ENCODE results near the gene PAMR1.
A peak's percentile ranks its signal among the peaks of the same experiment; 100 is the strongest.

PAMR1 gene

DNA sequence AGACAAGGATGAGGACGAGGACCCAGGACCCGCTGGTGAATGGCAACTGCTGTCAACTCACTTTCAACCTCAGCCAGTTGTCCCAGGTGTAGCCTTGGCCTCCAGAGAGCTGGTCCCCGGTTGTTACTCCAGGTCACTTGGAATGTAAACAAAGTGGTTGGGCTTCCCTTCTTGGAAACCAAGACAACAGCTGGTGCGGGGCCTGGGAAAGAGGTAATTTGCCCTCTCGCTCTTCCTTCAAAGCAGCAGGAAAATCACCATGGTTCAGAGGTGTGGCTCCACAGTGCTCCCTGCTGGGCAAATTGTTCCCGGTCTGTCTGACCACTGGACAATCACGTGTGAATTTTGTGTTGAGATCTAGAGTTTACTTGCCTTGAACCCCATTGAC lies 121.0 kb downstream of the PAMR1 start:
- no peak for TF ChIP-seq ZBTB7A (IDR thresholded peaks at IDR 0.05; ENCODE audit: low read depth)
- TF ChIP-seq RAD21 (IDR thresholded peaks at IDR 0.05; ENCODE audit: low read depth), result peak; percentile 70
- no peak for TF ChIP-seq CREB1 (IDR thresholded peaks at IDR 0.05; ENCODE audit: low read depth)
- no peak for TF ChIP-seq TAF1 (IDR thresholded peaks at IDR 0.05; ENCODE audit: low read depth)
- no peak for TF ChIP-seq TCF12 (IDR thresholded peaks at IDR 0.05; ENCODE audit: low read depth)
- no peak for TF ChIP-seq CEBPB (IDR thresholded peaks at IDR 0.05)
- TF ChIP-seq, protein P1, sequence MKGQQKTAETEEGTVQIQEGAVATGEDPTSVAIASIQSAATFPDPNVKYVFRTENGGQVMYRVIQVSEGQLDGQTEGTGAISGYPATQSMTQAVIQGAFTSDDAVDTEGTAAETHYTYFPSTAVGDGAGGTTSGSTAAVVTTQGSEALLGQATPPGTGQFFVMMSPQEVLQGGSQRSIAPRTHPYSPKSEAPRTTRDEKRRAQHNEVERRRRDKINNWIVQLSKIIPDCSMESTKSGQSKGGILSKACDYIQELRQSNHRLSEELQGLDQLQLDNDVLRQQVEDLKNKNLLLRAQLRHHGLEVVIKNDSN (IDR thresholded peaks at IDR 0.05), result peak; percentile 53; the same call in 1 of the 2 replicates
- TF ChIP-seq NFIC (IDR thresholded peaks at IDR 0.05), result no peak
- TF ChIP-seq EP300 (IDR thresholded peaks at IDR 0.05; ENCODE audit: borderline replicate concordance), result no peak
- no peak for TF ChIP-seq YY1 (IDR thresholded peaks at IDR 0.05; ENCODE audit: low read depth)
- TF ChIP-seq FOXM1 (IDR thresholded peaks at IDR 0.05; ENCODE audit: borderline replicate concordance, low read depth), result no peak

DNA sequence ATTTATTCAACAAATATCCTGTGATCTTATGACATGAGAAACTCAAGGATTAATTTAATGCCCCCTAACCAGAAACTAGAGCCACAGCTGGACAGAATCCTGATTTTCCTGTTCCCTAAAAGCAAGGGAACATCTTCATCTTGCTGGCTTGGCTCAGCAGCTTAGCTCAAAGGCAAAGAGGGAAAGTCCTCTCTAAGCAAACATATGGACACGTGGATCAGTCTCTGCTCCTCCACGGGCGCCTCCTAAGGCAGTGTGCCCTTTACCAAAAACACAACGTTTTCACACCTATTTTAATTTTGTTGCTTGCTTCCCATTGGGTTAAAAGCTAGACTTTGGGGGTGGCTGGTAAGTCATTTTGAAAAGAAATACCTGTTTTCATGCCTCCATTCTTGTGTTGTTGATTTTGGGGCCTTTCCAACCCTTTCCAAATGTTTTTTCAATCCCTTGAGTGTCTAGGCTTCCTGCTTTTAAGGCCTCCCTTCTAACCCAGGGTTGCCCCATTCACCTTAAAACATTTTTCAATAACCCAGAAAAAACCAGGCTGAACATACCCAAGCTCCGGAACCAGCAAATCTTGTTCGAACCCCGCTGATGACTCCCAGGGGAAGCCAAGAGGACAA lies 121.5 kb downstream of the PAMR1 start:
- TF ChIP-seq EP300 (IDR thresholded peaks at IDR 0.05; ENCODE audit: borderline replicate concordance) (no peak), RAD21 (IDR thresholded peaks at IDR 0.05; ENCODE audit: low read depth) (no peak), CREB1 (IDR thresholded peaks at IDR 0.05; ENCODE audit: low read depth) (no peak), FOXM1 (IDR thresholded peaks at IDR 0.05; ENCODE audit: borderline replicate concordance, low read depth) (no peak), ZBTB7A (IDR thresholded peaks at IDR 0.05; ENCODE audit: low read depth) (no peak), EGR1 (IDR thresholded peaks at IDR 0.05) (no peak), TEAD4 (IDR thresholded peaks at IDR 0.05) (no peak), TCF12 (IDR thresholded peaks at IDR 0.05; ENCODE audit: low read depth) (no peak), YY1 (IDR thresholded peaks at IDR 0.05; ENCODE audit: low read depth) (no peak)
- TF ChIP-seq, protein P1 (IDR thresholded peaks at IDR 0.05), result no peak
- TF ChIP-seq, protein P2, sequence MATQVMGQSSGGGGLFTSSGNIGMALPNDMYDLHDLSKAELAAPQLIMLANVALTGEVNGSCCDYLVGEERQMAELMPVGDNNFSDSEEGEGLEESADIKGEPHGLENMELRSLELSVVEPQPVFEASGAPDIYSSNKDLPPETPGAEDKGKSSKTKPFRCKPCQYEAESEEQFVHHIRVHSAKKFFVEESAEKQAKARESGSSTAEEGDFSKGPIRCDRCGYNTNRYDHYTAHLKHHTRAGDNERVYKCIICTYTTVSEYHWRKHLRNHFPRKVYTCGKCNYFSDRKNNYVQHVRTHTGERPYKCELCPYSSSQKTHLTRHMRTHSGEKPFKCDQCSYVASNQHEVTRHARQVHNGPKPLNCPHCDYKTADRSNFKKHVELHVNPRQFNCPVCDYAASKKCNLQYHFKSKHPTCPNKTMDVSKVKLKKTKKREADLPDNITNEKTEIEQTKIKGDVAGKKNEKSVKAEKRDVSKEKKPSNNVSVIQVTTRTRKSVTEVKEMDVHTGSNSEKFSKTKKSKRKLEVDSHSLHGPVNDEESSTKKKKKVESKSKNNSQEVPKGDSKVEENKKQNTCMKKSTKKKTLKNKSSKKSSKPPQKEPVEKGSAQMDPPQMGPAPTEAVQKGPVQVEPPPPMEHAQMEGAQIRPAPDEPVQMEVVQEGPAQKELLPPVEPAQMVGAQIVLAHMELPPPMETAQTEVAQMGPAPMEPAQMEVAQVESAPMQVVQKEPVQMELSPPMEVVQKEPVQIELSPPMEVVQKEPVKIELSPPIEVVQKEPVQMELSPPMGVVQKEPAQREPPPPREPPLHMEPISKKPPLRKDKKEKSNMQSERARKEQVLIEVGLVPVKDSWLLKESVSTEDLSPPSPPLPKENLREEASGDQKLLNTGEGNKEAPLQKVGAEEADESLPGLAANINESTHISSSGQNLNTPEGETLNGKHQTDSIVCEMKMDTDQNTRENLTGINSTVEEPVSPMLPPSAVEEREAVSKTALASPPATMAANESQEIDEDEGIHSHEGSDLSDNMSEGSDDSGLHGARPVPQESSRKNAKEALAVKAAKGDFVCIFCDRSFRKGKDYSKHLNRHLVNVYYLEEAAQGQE (IDR thresholded peaks at IDR 0.05; ENCODE audit: low read depth), result no peak
- TF ChIP-seq, protein P3, sequence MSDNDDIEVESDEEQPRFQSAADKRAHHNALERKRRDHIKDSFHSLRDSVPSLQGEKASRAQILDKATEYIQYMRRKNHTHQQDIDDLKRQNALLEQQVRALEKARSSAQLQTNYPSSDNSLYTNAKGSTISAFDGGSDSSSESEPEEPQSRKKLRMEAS (IDR thresholded peaks at IDR 0.05), result no peak

DNA sequence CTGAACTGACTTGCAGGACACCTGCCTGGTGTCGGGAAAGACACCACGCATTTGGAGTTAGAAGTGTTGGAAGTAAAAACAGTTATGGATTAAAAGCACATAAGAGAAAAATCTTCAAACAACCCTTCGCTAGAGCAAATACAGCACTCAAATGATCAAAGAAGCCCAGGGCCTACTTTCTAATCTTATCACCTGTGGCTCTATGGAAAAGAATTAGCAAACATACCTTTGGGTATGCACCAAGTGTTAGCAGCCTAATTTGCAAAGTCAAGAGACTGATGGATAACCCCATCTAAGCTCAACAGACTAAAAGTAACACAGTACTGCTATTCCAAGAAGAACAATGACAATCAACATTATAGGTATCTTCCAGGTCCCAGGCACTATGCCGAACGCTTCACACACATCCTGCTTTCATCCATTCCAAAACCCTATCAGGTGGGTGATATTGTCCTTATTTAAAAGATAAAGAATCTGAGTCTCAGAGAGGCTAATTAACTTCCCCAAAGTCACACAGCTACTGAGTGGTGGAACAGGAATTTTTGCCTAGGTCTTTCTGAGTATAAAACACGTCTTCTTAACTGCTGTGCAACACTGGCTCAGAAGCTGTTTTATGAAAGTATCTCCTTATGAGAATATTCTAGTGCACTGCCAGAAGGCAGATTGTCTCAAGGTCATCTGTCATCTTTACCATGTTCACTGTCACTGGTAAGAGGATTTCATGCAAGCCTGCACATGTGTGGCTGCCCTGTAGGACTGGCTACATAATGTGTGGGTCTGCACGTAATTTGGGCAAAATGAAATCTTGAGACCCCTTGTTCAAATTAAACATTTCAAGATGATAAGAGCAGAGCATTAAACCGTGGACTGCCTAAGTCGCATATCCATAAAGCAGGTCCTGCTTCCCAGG lies 122.4 kb downstream of the PAMR1 start:
- TF ChIP-seq RAD21 (IDR thresholded peaks at IDR 0.05; ENCODE audit: low read depth), result no peak
- TF ChIP-seq CREB1 (IDR thresholded peaks at IDR 0.05; ENCODE audit: low read depth), result no peak
- no peak for TF ChIP-seq TCF12 (IDR thresholded peaks at IDR 0.05; ENCODE audit: low read depth)
- no peak for TF ChIP-seq EGR1 (IDR thresholded peaks at IDR 0.05)
- no peak for TF ChIP-seq ZBTB7A (IDR thresholded peaks at IDR 0.05; ENCODE audit: low read depth)
- TF ChIP-seq, protein P2 (IDR thresholded peaks at IDR 0.05; ENCODE audit: low read depth), result no peak
- TF ChIP-seq TAF1 (IDR thresholded peaks at IDR 0.05; ENCODE audit: low read depth), result no peak
- TF ChIP-seq FOXM1 (IDR thresholded peaks at IDR 0.05; ENCODE audit: borderline replicate concordance, low read depth), result no peak
- TF ChIP-seq, protein P1 (IDR thresholded peaks at IDR 0.05), result no peak
- TF ChIP-seq TEAD4 (IDR thresholded peaks at IDR 0.05), result no peak
- no peak for TF ChIP-seq NFIC (IDR thresholded peaks at IDR 0.05)
- TF ChIP-seq, protein P3 (IDR thresholded peaks at IDR 0.05), result no peak
- TF ChIP-seq EP300 (IDR thresholded peaks at IDR 0.05; ENCODE audit: borderline replicate concordance), result no peak
- TF ChIP-seq CEBPB (IDR thresholded peaks at IDR 0.05), result no peak
- TF ChIP-seq YY1 (IDR thresholded peaks at IDR 0.05; ENCODE audit: low read depth), result no peak

DNA sequence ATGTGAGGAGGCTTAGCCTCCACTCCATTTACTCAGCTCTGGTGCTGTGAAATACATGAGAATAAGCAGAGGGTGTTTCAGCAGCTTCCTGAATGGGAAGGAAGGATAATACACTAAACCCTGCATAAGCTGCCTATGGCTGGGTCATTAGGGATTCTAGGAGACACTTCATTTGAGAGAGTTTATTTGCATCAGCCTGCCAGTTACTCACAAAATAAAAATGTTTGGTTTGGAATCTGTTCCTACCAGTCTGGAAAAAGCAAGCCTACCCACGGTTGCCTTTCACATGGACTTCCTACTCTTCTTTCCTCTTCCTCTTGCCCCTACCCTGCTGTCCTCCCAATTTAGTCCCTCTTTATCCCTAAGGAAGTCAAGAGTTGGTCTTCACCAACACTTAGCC lies 126.5 kb downstream of the PAMR1 start:
- TF ChIP-seq YY1 (IDR thresholded peaks at IDR 0.05; ENCODE audit: low read depth), result no peak
- TF ChIP-seq, protein P2 (IDR thresholded peaks at IDR 0.05; ENCODE audit: low read depth), result no peak
- TF ChIP-seq EGR1 (IDR thresholded peaks at IDR 0.05), result no peak
- no peak for TF ChIP-seq RAD21 (IDR thresholded peaks at IDR 0.05; ENCODE audit: low read depth)
